Lower lobe of right lung (tissue), 2 donors: Measurements from ENCODE around the gene TMEM242. TPM values are rescaled to one million over a fixed set of nuclear protein-coding genes. Genes with fewer than 3 reads are reported as not detected.

Experiments used
- ATAC-seq, 2 donors: fragments of 200-7000 bp; cut with Tn5 transposase; one replicate each; pipeline ENCODE4 v1.9.1; 2020 to 2022; ENCODE audit warnings: mild to moderate bottlenecking in 2 of 2, moderate library complexity in 2 of 2
- DNase-seq: peaks from one replicate; pipeline ENCODE4 v3.0.0-alpha.2; 2020
- H3K27ac ChIP-seq: fragments of 200-600 bp; one replicate; pipeline ENCODE4 v1.8.0; 2022
- H3K27me3 ChIP-seq: fragments of 200-600 bp; one replicate; pipeline ENCODE4 v1.8.0; 2022; ENCODE audit warnings: low read depth
- H3K36me3 ChIP-seq: fragments of 200-600 bp; one replicate; pipeline ENCODE4 v1.8.0; 2022; ENCODE audit warnings: mild to moderate bottlenecking
- H3K4me1 ChIP-seq: fragments of 200-600 bp; one replicate; pipeline ENCODE4 v1.8.0; 2022
- H3K4me3 ChIP-seq: fragments of 200-600 bp; one replicate; pipeline ENCODE4 v1.8.0; 2022; ENCODE audit warnings: mild to moderate bottlenecking
- H3K9me3 ChIP-seq: fragments of 200-600 bp; one replicate; pipeline ENCODE4 v1.8.0; 2022
- CTCF ChIP-seq: fragments of 200-600 bp; IDR thresholded peaks from one replicate; pipeline ENCODE4 v1.8.0; 2022; ENCODE audit warnings: antibody characterized with exemption, mild to moderate bottlenecking
- intact Hi-C: fragments of 100-400 bp; cut with DNase I; formaldehyde crosslinking; loops from one replicate; pipeline ENCODE4 v1.11.0; 2022
- total RNA-seq: library from RNA; stranded (reverse); fragmentation: NEBNext Ultra II Directional; extraction: Animal tissue kit (Norgen Biotek cat#: 25700); gene quantifications from one replicate; pipeline ENCODE4 v1.2.1, GENCODE V29; 2021
- donor health status: DM: no; HTN: yes; CAD: no; lungs with severe emphysema.

TMEM242 gene
- total RNA-seq, 1 donor from 2014 or later: 10.9 TPM

DNA sequence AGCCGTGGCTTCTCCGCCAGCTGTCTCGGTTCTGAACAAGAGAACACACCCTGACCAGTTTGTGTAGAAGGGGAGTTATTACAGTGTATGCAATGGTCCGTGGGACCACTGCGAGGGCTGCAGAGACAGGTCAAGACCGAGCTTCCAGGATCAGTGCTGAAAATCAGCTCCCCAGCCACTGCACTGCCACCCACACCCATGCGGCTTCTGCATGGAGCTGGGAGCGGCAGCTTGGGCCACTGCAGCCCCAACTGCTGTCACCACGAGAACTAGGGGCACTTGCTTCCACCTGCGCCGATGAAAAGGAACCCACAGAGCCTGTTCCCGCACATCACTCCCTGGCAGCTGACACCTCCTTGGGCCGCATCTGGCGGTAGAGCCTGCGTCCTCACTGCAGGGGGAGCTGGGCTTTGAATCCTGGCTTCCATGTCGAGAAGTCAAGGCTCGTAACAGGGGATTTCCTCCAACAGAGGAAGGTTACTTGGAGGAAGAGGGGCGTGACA, 56.2 kb downstream of the TMEM242 start:
- Histone ChIP-seq H3K4me3 (no peak overlapping the region), H3K9me3 (no peaks in the 10 kb centered on the region), H3K4me1 (peaks cover 20% of the 10 kb centered on the region), H3K36me3 (no peaks in the 10 kb centered on the region), H3K27me3 (no peaks in the 10 kb centered on the region), H3K27ac (no peak overlapping the region)
- TF ChIP-seq CTCF: no peak
- intact Hi-C loops: no loop called here
- DNase-seq (no peak), ATAC-seq (no peak)

GRCh38 chr6:157266274-157267101, 56.8 kb downstream of the TMEM242 start:
- peaks cover 20% of the 10 kb centered on the region for H3K4me1 ChIP-seq
- DNase-seq: no peak

GRCh38 chr6:157265635-157266034, 57.7 kb downstream of the TMEM242 start:
- Histone ChIP-seq H3K27me3 (no peaks in the 10 kb centered on the region), H3K36me3 (no peaks in the 10 kb centered on the region), H3K9me3 (no peaks in the 10 kb centered on the region), H3K27ac (no peak overlapping the region), H3K4me3 (no peak overlapping the region), H3K4me1 (peaks cover 20% of the 10 kb centered on the region)
- intact Hi-C loops: no loop called here
- ATAC-seq (no peak), DNase-seq (no peak)
- TF ChIP-seq CTCF: no peak

More at GRCh38 chr6:157266274-157267101, 56.8 kb downstream of the TMEM242 start:
- Histone ChIP-seq H3K27me3 (no peaks in the 10 kb centered on the region), H3K9me3 (no peaks in the 10 kb centered on the region), H3K27ac (no peak overlapping the region), H3K4me3 (no peak overlapping the region), H3K36me3 (no peaks in the 10 kb centered on the region)
- ATAC-seq: no peak
- no peak for TF ChIP-seq CTCF
- intact Hi-C loops: no loop called here

DNA sequence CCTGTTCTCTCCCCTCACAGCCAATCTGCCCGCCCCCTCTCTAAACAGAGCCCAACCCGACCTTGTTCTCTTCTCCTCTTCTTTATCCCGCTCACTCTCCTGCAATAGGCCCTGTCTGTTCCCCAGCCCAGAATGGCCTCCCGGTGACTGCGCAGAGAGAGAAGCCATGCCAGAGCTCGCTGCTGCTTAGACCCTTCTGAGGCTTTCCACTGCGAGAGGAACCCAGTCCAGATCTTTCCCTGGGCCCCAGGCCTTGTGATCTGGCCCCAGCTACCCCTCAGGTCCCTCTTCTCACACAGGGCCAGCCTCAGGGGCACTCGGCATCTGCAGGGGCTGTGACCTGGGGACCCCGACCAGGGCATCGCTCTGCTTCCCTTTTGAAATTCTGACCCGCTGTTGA, 58.1 kb downstream of the TMEM242 start:
- ATAC-seq: no peak

DNA sequence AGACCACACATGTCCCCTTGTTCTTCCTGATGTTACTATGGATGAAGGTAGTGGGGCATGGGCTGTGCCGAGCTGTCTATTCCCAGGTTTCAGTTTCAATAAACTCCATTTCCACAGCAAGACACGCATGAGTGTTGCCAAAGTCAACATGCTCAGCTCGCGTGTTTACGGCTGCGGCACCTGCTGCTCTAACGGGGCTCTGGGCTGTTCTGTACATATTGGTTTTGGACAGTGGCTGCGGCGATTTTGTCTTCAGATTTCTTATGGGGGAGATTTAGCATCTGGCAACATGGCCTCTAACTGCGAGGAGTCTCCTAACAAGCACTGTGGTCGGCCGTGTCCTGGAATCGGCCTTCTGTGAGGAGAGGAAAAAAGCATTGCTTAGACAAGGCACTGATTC, 58.6 kb downstream of the TMEM242 start:
- H3K27me3 ChIP-seq: no peaks in the 10 kb centered on the region
- no peak overlapping the region for H3K4me3 ChIP-seq
- peaks cover 18% of the 10 kb centered on the region for H3K4me1 ChIP-seq
- ATAC-seq (no peak), DNase-seq (no peak)
- H3K27ac ChIP-seq: no peak overlapping the region
- no peak for TF ChIP-seq CTCF
- intact Hi-C loops: no loop called here
- H3K36me3 ChIP-seq: no peaks in the 10 kb centered on the region
- no peaks in the 10 kb centered on the region for H3K9me3 ChIP-seq

More for the DNA sequence above, 58.1 kb downstream of the TMEM242 start:
- Histone ChIP-seq H3K36me3 (no peaks in the 10 kb centered on the region), H3K27me3 (no peaks in the 10 kb centered on the region), H3K4me3 (no peak overlapping the region), H3K27ac (no peak overlapping the region), H3K9me3 (no peaks in the 10 kb centered on the region), H3K4me1 (peaks cover 20% of the 10 kb centered on the region)
- intact Hi-C loops: no loop called here
- DNase-seq: no peak
- no peak for TF ChIP-seq CTCF
